Measurements from ENCODE around the gene NLN. TPM values are rescaled to one million over a fixed set of nuclear protein-coding genes. Genes with fewer than 3 reads are reported as not detected.
"Not testable (repeated sequence)": the region's sequence is repeated elsewhere in the genome, so short reads cannot be mapped to it uniquely, and the experiment has no call there.

Gene NLN
- total RNA-seq, 1 donor from 2014 or later = 10.9 TPM

GRCh38 chr5:65866837-65867521, 145.0 kb downstream of the NLN start:
- intact Hi-C loops (cut with micrococcal nuclease) = loop anchor here (1.0 kb wide), 1 partner anchor 42 kb away; no protein-coding TSS in a partner anchor

- intact Hi-C loops (cut with micrococcal nuclease) = loop anchor here (1.0 kb wide), 1 partner anchor 42 kb away; no protein-coding TSS in a partner anchor
Measured at GRCh38 chr5:65867542-65868195, 145.7 kb downstream of the NLN start.

GRCh38 chr5:65868509-65868908, 146.5 kb downstream of the NLN start:
- intact Hi-C loops (cut with micrococcal nuclease) = no loop called here

GRCh38 chr5:65871182-65871581, 149.2 kb downstream of the NLN start:
- intact Hi-C loops (cut with micrococcal nuclease) = no loop called here

GRCh38 chr5:65871776-65872175, 149.8 kb downstream of the NLN start:
- intact Hi-C loops (cut with micrococcal nuclease) = not testable (repeated sequence)

GRCh38 chr5:65873181-65873750, 151.3 kb downstream of the NLN start:
- intact Hi-C loops (cut with micrococcal nuclease) = no loop called here

- intact Hi-C loops (cut with micrococcal nuclease) = no loop called here
Measured at GRCh38 chr5:65874241-65874640, 152.2 kb downstream of the NLN start.

GRCh38 chr5:65876496-65876895, 154.5 kb downstream of the NLN start:
- intact Hi-C loops (cut with micrococcal nuclease) = no loop called here

GRCh38 chr5:65876970-65877369, 155.0 kb downstream of the NLN start:
- intact Hi-C loops (cut with micrococcal nuclease) = no loop called here

Other genes with a start within 250 kb of the NLN start
- 2.0 TPM in 2 replicates for gene ADAMTS6, start 240.3 kb upstream of the NLN start, total RNA-seq
- 87.3 and 90.2 TPM in 2 replicates for gene CENPK, start 159.0 kb upstream of the NLN start, total RNA-seq
- gene PPWD1, start 158.9 kb upstream of the NLN start, total RNA-seq = 59.8 and 66.8 TPM in 2 replicates
- gene TRIM23, start 97.9 kb upstream of the NLN start, total RNA-seq = 7.9 and 8.1 TPM in 2 replicates
- gene SHLD3, start 97.2 kb upstream of the NLN start, total RNA-seq = 4.3 and 5.8 TPM in 2 replicates
- 25.1 and 25.5 TPM in 2 replicates for gene TRAPPC13, start 97.2 kb upstream of the NLN start, total RNA-seq
- gene SGTB, start 96 bp upstream of the NLN start, total RNA-seq = 9.0 and 10.2 TPM in 2 replicates
- 54.1 and 56.8 TPM in 2 replicates for gene ERBIN, start 204.4 kb downstream of the NLN start, total RNA-seq

Data from T-helper 2 cell treated with Interferon-gamma antibody and Interleukin-4, amounts not matched to agents 100 ng/mL and 5 ng/mL, for 36 hours (primary cell).